Ascending aorta (tissue), 2 donors: ENCODE results near the gene KLHL2. TPM values are rescaled to one million over a fixed set of nuclear protein-coding genes. Genes with fewer than 3 reads are reported as not detected.
A peak's percentile ranks its signal among the peaks of the same experiment; 100 is the strongest.
"Not testable (repeated sequence)": the region's sequence is repeated elsewhere in the genome, so short reads cannot be mapped to it uniquely, and the experiment has no call there.

Source experiments
- DNase-seq, 2 donors: peaks; one replicate each; pipeline ENCODE4 v3.0.0-alpha.2; 2019; ENCODE audit warnings: low spot score in 2 of 2
- H3K27ac ChIP-seq, 2 donors: fragments of 200-600 bp; sonication (generic); one replicate each; pipeline ENCODE4 v1.5.1; 2016 to 2017; ENCODE audit warnings: mild to moderate bottlenecking in 1 of 2
- H3K27me3 ChIP-seq: fragments of 200-600 bp; sonication (generic); one replicate; pipeline ENCODE4 v1.5.1; 2017
- H3K36me3 ChIP-seq, 2 donors: fragments of 200-600 bp; sonication (generic); one replicate each; pipeline ENCODE4 v1.5.1; 2016
- H3K4me1 ChIP-seq, 2 donors: fragments of 200-600 bp; sonication (generic); one replicate each; pipeline ENCODE4 v1.5.1; 2016 to 2017; ENCODE audit warnings: mild to moderate bottlenecking in 1 of 2
- H3K4me3 ChIP-seq, 2 donors: fragments of 200-600 bp; sonication (generic); one replicate each; pipeline ENCODE4 v1.5.1; 2016 to 2017; ENCODE audit warnings: mild to moderate bottlenecking in 1 of 2
- H3K9me3 ChIP-seq, 2 donors: fragments of 200-600 bp; sonication (generic); one replicate each; pipeline ENCODE4 v1.5.1; 2016
- CTCF ChIP-seq, 3 experiments: fragments of 200-600 bp in 2 of 3; fragments of 450-650 bp in 1 of 3; sonication (generic) in 2 of 3; IDR thresholded peaks; one replicate each; pipeline ENCODE4 v1.5.1; 2016 to 2019; ENCODE audit warnings: antibody characterized with exemption in 3 of 3, mild to moderate bottlenecking in 1 of 3, moderate library complexity in 1 of 3
- intact Hi-C: fragments of 100-400 bp; cut with DNase I; formaldehyde crosslinking; loops from one replicate; pipeline ENCODE4 v1.15.1; 2023
- total RNA-seq: library from RNA; depleted of rRNA; stranded (reverse); fragments of >200 nt; gene quantifications from one replicate; pipeline ENCODE4 v1.1.0, GENCODE V29; 2016

KLHL2 gene
- total RNA-seq, 1 donor from 2014 or later = 0.96 TPM

- DNase-seq = no peak
- Histone ChIP-seq H3K27me3 (no peaks in the 10 kb centered on the region), H3K27ac (no peak overlapping the region), H3K9me3 (no peaks in the 10 kb centered on the region), H3K4me1 (peaks cover 0 to 14% of the 10 kb centered on the region in 2 donors), H3K4me3 (no peak overlapping the region), H3K36me3 (peaks cover 0 to under 1% of the 10 kb centered on the region in 2 donors)
- intact Hi-C loops = no loop called here
- TF ChIP-seq CTCF (IDR thresholded peaks at IDR 0.05) = no peak
Observed at GRCh38 chr4:165234766-165235165, 27.4 kb downstream of the KLHL2 start.

GRCh38 chr4:165236852-165237251 is 29.5 kb downstream of the KLHL2 start:
- H3K4me3 ChIP-seq, H3K27me3 ChIP-seq, H3K36me3 ChIP-seq, DNase-seq, H3K9me3 ChIP-seq, intact Hi-C loops, H3K27ac ChIP-seq: not testable (repeated sequence)
- peaks cover 0 to 14% of the 10 kb centered on the region in 2 donors for H3K4me1 ChIP-seq

DNA sequence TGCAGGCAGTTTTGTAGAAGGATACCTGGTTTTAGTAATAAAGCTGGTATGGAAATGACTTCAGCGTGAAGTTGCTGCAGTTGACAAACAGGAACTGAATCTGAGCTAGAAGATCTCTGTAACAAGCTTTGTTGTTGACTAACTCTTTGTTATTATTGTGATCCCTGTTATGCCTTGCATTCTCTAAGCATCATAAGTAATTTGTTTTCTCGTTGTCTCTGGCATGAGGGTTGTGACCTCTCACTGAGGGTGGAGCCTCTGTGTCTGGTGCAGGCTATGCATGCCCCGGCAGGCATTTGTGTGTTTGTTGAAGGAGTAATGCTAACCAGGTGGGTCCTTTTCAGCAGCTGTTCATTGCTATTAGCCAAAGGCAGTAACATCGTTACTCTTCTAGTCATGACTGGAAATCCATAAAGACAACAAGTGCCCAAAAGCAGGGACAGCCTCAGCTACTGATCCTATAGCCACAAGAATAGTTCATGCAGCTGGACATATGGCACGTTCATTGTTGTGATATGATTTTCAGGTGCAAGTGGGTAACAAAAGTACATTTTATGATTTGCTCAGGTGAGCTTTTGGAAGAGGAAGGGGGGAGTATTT is 30.8 kb downstream of the KLHL2 start:
- H3K4me1 ChIP-seq, DNase-seq, H3K4me3 ChIP-seq, intact Hi-C loops, H3K9me3 ChIP-seq, H3K36me3 ChIP-seq, H3K27me3 ChIP-seq, H3K27ac ChIP-seq: not testable (repeated sequence)

DNA sequence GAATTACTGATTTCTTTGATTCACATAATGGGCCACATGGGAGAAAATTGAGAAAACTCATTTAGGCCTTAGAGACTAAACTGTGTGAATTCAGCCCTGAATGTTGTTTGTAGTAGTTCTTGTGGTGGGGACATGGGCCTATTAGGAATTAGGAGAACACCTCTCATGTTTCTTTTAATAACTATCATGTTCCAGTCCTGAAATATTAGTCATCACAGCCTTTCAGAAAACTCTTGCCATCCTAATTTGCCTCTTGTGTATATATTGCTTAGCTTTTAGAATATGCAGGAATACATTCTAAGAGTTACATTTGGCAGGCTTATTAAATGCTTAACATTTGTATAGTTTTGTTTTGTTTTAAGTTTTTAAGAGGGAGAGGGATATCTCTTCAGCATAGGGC is 33.4 kb downstream of the KLHL2 start:
- DNase-seq, H3K27me3 ChIP-seq, H3K9me3 ChIP-seq, intact Hi-C loops, H3K27ac ChIP-seq, H3K4me1 ChIP-seq, H3K36me3 ChIP-seq, H3K4me3 ChIP-seq: not testable (repeated sequence)

- H3K4me1 ChIP-seq, H3K27ac ChIP-seq, H3K27me3 ChIP-seq, H3K4me3 ChIP-seq, DNase-seq, H3K9me3 ChIP-seq, intact Hi-C loops, H3K36me3 ChIP-seq: not testable (repeated sequence)
Observed at GRCh38 chr4:165244148-165244547, 36.8 kb downstream of the KLHL2 start.

- H3K36me3 ChIP-seq, DNase-seq, H3K27me3 ChIP-seq, intact Hi-C loops, H3K27ac ChIP-seq, H3K4me3 ChIP-seq, H3K9me3 ChIP-seq, H3K4me1 ChIP-seq: not testable (repeated sequence)
Observed at GRCh38 chr4:165244587-165245186, 37.3 kb downstream of the KLHL2 start.

DNA sequence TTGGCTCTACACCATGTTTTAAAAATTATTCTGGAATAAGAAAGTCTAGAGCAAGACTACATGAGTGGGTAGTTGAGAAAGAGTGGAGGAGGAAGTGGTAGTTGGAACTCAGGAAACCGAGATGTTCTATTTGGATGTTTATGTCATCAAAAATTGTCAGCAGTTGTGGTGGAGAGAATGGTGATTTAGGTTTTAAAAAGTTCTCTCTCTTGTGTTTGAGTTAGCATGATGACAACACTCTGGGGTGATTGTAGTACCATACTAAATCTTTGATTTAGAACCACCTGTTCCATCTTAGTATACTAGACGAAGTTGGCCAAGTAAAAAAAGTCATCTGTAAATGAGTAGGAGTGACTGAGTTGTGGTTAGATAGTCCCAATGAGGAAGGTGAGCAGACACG is 40.7 kb downstream of the KLHL2 start:
- no peaks in the 10 kb centered on the region for H3K4me1 ChIP-seq
- TF ChIP-seq CTCF (IDR thresholded peaks at IDR 0.05) = no peak
- intact Hi-C loops = no loop called here
- no peaks in the 10 kb centered on the region for H3K9me3 ChIP-seq
- no peak overlapping the region for H3K4me3 ChIP-seq
- no peaks in the 10 kb centered on the region for H3K27me3 ChIP-seq
- no peak for DNase-seq
- no peaks in the 10 kb centered on the region for H3K36me3 ChIP-seq
- no peak overlapping the region for H3K27ac ChIP-seq

- H3K9me3 ChIP-seq, H3K4me3 ChIP-seq, DNase-seq, H3K27me3 ChIP-seq, H3K27ac ChIP-seq, H3K4me1 ChIP-seq, intact Hi-C loops, H3K36me3 ChIP-seq: not testable (repeated sequence)
Observed at GRCh38 chr4:165248904-165249303, 41.5 kb downstream of the KLHL2 start.

DNA sequence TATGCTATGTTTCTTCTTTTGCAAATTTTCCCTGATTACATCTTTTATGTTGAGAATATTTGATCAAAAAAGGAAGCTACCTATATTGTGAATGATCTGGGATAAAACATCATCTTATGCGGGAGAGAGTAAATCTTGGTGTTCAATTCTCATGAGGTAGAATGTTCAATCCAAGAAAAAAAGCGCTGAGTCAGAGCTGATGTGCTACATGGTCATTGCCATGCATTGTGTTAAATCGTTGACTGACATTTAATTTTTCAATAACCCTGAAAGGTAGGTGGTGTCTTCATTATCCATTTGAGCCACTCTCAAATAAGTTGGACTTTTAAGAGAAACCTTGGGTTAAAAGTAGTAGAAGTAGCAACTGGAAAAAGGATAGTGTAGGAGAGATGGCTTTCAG is 47.4 kb downstream of the KLHL2 start:
- H3K36me3 ChIP-seq, intact Hi-C loops: not testable (repeated sequence)

GRCh38 chr4:165255439-165255838 is 48.1 kb downstream of the KLHL2 start:
- peak in 1 of 2 donors; percentile 64 for DNase-seq
- H3K36me3 ChIP-seq, intact Hi-C loops, H3K27ac ChIP-seq, H3K9me3 ChIP-seq, H3K27me3 ChIP-seq, H3K4me3 ChIP-seq, H3K4me1 ChIP-seq: not testable (repeated sequence)

More for the DNA sequence above, 47.4 kb downstream of the KLHL2 start:
- DNase-seq, H3K4me1 ChIP-seq, H3K4me3 ChIP-seq, H3K27ac ChIP-seq, H3K9me3 ChIP-seq, H3K27me3 ChIP-seq: not testable (repeated sequence)

DNA sequence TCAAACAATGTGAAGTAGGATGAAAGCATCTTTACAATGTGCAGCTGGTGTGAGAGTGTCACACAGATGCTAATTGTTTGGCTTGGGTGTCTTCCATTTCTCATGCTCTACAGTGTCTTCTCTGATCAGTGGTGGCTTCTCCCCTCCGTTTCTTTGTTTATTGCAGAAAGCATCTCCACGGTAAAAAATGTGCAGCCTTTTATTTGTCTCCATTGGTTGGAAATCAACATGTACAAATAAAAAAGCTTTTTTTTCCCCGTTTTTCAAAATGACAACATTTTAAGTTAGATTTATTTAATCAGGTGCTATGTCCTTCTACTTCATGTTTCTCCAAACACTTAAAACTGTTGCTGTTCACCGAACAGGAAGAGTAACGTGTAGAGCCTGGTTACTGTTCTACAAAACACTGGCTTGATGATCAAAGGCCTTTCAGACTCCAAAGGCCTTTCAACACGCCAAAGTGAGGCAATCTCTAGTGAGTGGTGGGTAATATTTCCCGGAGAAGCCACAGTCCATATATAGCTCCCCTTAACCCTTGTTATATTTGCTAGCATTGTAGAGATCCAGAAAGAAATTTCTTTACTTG is 48.8 kb downstream of the KLHL2 start:
- DNase-seq, H3K27ac ChIP-seq, H3K36me3 ChIP-seq, H3K9me3 ChIP-seq, H3K4me3 ChIP-seq, H3K4me1 ChIP-seq, intact Hi-C loops, H3K27me3 ChIP-seq: not testable (repeated sequence)

DNA sequence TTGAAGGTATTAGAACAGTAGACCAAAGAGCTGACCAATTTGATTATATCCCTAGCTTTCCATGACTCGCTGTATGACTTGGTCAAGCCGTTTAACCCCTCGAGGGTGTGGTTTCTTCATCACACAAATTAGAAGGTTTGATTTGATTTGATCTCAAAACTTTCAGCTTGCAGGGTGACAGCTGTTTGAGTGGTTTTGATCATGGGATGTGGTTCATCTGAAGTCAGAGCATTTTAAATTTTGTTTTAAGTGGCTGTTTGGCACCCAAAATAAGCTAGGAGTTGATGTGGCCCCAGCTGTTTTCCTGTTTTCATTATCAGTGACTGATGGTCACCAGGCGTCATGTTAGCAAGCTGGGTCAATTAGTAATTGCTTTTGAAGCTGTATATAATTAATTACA is 52.4 kb downstream of the KLHL2 start:
- DNase-seq, H3K4me3 ChIP-seq, H3K9me3 ChIP-seq, H3K36me3 ChIP-seq, H3K27me3 ChIP-seq, H3K27ac ChIP-seq, H3K4me1 ChIP-seq, intact Hi-C loops: not testable (repeated sequence)
